Activated T-helper 1 cell treated with anti-CD3 and anti-CD28 coated beads, Interleukin-2, amount 50 U/mL, for 16 hours (primary cell): ENCODE results near the gene EARS2.
A peak's percentile ranks its signal among the peaks of the same experiment; 100 is the strongest.
"Not testable (repeated sequence)": the region's sequence is repeated elsewhere in the genome, so short reads cannot be mapped to it uniquely, and the experiment has no call there.

ENCODE experiments used
- DNase-seq, 2 donors: peaks; one replicate each; pipeline ENCODE4 v3.0.0-alpha.2; 2020; ENCODE audit warnings: low read depth in 1 of 2, low spot score in 1 of 2

Gene EARS2

DNA sequence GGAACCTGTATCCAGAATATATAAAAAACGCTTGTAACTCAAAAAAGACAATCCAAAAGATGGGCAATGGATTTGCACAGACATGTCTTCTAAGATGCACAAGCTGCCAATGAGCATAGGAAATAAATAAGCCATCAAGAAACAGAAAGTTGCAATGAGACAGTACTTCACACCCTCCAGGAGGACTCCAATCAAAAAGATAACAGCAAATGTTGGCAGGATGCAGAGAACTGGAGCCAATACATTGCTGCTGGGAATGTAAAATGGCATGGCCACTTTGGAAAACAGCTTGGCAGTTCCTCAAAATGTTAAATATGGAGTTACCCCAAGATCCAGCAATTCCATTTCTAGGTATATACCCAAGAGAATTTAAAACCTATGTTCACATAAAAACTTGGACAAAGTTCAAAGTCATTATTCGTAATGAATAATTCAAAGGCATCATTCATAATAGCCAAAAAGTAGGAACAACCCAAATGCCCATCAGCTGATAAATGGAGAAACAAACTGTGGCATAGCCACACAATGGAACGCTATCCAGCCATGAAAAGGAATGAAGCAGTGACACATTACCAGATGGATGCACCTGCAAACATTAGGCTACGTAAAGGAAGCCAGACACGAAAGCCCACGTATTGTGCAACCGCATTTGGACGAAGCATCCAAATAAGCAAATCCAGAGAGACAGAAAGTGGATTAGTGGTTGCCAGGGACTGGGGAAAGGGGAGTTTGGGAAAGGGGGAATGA lies 72.5 kb downstream of the EARS2 start:
- no peak for DNase-seq

- DNase-seq: not testable (repeated sequence)
Observed at GRCh38 chr16:23483492-23483891, 73.7 kb downstream of the EARS2 start.

GRCh38 chr16:23482778-23483177 lies 74.4 kb downstream of the EARS2 start:
- DNase-seq: peak in 1 of 2 donors; percentile 24

- DNase-seq: no peak
Observed at GRCh38 chr16:23480257-23480656, 76.9 kb downstream of the EARS2 start.

DNA sequence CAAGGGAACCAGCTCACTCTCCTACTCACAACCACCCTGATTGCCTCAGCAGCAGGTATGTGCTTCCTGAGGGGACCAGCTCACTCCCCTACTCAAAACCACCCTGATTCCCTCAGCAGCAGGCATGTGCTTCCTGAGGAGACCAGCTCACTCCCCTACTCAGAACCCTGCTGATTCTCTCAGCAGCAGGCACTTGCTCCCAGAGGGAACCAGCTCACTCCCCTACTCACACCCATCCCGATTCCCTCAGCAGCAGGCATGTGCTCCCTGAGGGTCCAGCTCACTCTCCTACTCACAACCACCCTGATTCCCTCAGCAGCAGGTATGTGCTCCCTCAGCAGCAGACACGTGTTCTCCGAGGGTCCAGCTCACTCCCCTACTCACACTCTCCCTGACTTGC lies 78.0 kb downstream of the EARS2 start:
- no peak for DNase-seq

GRCh38 chr16:23478566-23478965 lies 78.6 kb downstream of the EARS2 start:
- DNase-seq: no peak

GRCh38 chr16:23476289-23476688 lies 80.9 kb downstream of the EARS2 start:
- DNase-seq: no peak
